Cortex of kidney (tissue), 1 donor: ENCODE data around the gene PPP1R9A.

Experiments
- DNase-seq: peaks from one replicate; lab custom pipeline; 2025; lab: John Stamatoyannopoulos, UW

The PPP1R9A gene

DNA sequence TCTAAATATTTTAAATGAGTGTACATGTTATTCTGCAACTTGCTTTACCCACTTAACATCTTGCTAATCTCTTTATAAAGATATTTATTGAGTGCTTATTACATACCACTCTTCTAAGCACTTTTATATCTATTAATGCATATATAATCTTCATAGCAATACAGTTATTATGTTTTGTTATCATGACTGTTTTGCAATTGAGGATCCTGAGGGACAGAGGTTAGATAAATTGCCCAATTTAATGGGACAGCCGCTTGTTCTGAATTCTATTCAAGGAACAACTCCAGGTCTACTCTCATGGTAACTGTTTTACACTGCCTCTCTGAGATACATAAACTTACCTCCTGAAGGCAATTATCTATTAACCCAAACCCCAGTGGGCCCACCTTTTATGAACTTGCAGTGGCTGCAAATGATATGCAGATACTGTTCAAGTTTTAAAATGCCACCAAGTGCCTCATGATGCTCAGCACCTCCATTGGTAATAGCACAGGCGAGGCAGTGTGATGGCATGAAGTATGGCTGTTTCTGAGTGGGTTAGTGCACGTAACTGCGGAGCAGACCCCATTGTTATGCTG is 356.5 kb downstream of the PPP1R9A start:
- DNase-seq: no peak

- no peak for DNase-seq
These were observed 357.0 kb downstream of the PPP1R9A start for GRCh38 chr7:95264363-95264891.

GRCh38 chr7:95265634-95266033 is 358.2 kb downstream of the PPP1R9A start:
- no peak for DNase-seq

- no peak for DNase-seq
These were observed 360.4 kb downstream of the PPP1R9A start for GRCh38 chr7:95267754-95268153.

DNA sequence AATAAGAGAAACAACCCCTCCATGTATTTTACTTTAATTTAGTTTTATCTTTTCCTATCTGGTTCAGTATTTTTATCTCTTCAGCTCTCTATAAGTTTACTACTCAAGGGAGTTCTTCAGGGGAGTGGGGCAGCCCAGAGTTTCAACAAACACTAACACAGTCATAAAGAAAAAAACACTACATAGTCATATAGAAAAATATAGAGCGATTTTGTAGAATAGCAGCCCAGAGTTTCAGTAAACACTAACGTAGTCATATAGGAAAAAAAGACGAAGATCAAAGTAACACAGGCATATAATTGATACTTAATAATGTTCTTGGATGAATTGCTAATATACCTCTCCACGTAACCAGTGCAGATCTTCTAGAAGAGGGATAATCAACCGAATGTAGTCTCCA is 362.2 kb downstream of the PPP1R9A start:
- no peak for DNase-seq

- no peak for DNase-seq
These were observed 368.7 kb downstream of the PPP1R9A start for GRCh38 chr7:95276114-95276513.

GRCh38 chr7:95279417-95279816 is 372.0 kb downstream of the PPP1R9A start:
- no peak for DNase-seq

GRCh38 chr7:95286096-95286495 is 378.7 kb downstream of the PPP1R9A start:
- no peak for DNase-seq

DNA sequence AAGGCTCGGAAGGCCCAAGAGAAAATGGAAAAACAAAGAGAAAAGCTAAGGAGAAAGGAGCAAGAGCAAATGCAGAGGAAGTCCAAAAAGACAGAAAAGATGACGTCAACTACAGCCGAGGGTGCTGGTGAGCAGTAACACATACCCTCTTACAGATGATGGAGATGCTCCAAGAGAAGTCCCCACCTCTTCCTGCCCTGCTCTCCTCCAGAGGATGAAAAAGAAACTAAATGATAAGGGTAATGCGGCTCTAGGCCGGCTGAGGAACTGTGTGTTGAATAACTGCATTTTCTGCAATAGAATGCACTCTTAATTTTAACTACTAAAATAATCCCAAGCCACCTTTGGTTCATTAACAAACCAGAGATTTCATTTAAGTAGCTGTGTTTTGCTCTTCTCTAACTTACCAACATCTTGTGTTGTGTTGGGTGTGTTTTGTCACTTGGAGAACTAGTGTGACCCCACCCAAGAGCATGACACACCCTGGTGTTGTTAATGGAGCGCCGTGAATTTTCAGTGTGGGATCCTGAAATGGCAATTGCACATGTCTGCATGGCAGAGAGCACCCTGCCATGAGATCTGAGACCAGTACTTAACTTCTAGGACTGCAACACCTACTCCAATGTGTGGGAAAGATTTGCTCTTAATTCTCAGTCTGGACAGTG is 382.9 kb downstream of the PPP1R9A start:
- DNase-seq: no peak

GRCh38 chr7:95295397-95295796 is 388.0 kb downstream of the PPP1R9A start:
- DNase-seq: no peak

- no peak for DNase-seq
These were observed 389.1 kb downstream of the PPP1R9A start for GRCh38 chr7:95296456-95296855.

- no peak for DNase-seq
These were observed 389.6 kb downstream of the PPP1R9A start for GRCh38 chr7:95297041-95297440.

DNA sequence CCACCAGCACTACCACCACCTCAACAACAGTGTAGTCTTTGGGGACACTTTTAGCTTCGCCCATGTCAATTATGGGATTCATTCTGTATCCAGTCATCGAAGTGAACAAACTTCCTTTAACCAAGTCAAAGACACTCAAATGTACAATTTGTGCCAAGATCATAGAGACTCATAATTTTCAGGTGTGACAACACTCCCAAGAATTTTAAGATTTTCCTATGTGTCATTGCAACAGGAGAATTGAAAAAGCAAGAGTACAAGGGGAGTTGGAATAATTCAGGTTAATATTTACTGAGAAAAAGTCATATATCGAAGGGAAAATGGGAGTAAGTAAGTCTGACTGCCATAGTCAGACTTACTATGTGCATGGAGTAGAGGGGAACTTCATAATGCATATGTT is 390.7 kb downstream of the PPP1R9A start:
- no peak for DNase-seq

GRCh38 chr7:95303013-95303905 is 395.9 kb downstream of the PPP1R9A start:
- no peak for DNase-seq

DNA sequence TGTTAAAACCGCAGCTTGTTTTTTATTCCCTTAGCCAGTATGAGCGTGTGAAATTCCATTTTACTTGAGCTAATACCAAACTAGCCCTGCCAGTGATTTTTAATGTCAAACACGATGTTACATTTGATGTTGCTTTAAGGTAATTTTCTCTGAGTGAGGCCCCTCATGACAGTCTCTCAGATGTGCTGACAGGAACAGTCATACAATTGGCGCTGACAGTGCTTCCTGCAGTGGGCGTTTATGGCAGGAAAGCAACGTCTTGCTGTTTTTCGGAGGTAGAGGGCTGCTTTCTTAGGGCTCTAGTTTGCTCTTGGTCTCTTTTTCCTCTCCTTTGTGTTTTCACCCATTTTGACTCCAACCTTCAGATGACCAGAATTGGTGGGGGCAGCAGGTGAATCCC is 397.6 kb downstream of the PPP1R9A start:
- no peak for DNase-seq

GRCh38 chr7:95309951-95310350 is 402.6 kb downstream of the PPP1R9A start:
- no peak for DNase-seq

DNA sequence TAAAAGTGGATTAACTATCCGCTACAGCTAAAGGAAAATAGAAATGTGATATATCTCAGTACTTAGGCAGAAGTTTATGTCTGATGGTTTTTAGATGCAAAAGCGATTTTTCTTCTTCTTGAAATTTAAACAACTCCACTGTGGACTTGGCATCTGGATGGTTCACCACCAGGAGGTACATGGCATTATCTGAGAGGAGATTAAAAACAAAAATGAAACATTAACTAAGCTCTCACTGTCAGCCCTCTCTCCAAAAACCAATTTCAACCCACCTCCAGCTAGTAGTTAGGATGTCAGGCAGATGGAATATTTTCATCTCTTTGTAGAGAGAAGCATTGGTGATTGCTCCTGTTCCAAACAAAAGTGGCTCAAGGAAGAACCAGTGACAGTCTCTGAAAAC is 404.0 kb downstream of the PPP1R9A start:
- no peak for DNase-seq

GRCh38 chr7:95312561-95312960 is 405.2 kb downstream of the PPP1R9A start:
- no peak for DNase-seq

- no peak for DNase-seq
These were observed 409.2 kb downstream of the PPP1R9A start for GRCh38 chr7:95316588-95316987.

- no peak for DNase-seq
These were observed 410.2 kb downstream of the PPP1R9A start for GRCh38 chr7:95317546-95317945.

DNA sequence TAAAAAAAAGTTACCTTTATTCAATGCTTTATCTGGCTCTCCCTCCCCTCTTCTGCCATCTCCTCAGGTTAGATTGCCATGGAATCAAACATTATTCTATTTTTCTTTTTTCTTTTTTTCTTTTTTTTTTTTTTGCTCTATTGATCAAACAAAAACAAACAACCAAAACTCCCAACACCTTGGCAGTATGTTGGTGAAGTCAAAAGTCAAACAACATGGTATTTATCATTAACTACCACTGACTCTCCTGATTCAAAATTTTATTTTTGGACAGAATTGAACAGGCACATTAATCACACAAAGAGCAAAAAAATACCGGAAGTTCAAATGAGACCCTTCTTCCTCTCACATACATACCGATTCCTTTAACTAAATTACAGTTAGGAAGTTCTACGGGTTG is 410.6 kb downstream of the PPP1R9A start:
- DNase-seq: no peak

DNA sequence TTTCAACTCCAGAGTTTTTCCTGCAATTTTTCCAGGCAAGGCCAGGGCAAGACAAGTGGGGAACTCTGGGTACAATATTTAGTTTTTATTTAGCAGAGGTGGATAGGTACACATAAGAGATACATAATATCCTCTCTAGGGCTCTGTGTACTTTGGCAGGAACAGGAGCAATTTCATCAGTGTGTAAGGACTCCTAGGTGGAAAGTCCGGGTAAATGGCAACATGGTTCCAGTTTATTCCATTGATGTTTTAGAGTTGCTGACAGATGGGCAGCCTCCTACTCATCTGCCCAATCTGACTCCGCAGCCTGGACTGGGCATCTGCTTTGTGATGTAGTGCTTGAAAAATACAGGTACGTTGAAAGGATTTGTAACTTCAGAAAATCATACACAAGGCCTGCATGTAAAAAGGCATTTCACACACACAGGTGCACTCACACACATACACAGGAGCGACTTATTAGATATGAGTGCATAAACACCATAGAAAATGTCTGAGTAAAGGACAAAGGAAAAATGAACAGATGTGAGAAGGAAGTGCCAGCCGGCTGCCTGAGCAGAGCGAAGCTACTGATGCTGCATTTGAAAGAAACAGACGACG is 411.2 kb downstream of the PPP1R9A start:
- no peak for DNase-seq
